ENCODE results near the gene USP5. TPM values are rescaled to one million over a fixed set of nuclear protein-coding genes. Genes with fewer than 3 reads are reported as not detected.
"Not testable (repeated sequence)": the region's sequence is repeated elsewhere in the genome, so short reads cannot be mapped to it uniquely, and the experiment has no call there.

The USP5 gene
- total and polyA plus RNA-seq, 12 donors: 30.6 to 162 (median 113) TPM

GRCh38 chr12:6888360-6888759 lies 36.4 kb downstream of the USP5 start:
- no peak overlapping the region for H3K27ac ChIP-seq
- WGBS, 4 donors: 83 to 93% (median 91%) methylated on average over 2 of the region's 2 CpGs
- H3K27me3 ChIP-seq: no peaks in the 10 kb centered on the region
- no peak for DNase-seq
- peaks cover 0 to 5% of the 10 kb centered on the region in 2 donors for H3K36me3 ChIP-seq (replicated peaks in 1 of 2)
- TF ChIP-seq CTCF (IDR thresholded peaks at IDR 0.05) (no peak), POLR2A (IDR thresholded peaks at IDR 0.05) (no peak)
- no peaks in the 10 kb centered on the region for H3K9me3 ChIP-seq (replicated peaks in 1 of 3)
- intact Hi-C loops (cut with DNase I): no loop called here
- no peak overlapping the region for H3K4me3 ChIP-seq
- peaks cover 5 to 16% of the 10 kb centered on the region in 2 donors for H3K4me1 ChIP-seq (replicated peaks in 1 of 2)

- DNase-seq: peak in 1 of 7 donors; percentile 3
- H3K36me3 ChIP-seq (replicated peaks in 1 of 2); intact Hi-C loops (cut with DNase I); H3K4me3 ChIP-seq; H3K9me3 ChIP-seq (replicated peaks in 1 of 3); H3K27me3 ChIP-seq; H3K27ac ChIP-seq: not testable (repeated sequence)
- WGBS, 4 donors: 85 to 92% (median 87%) methylated on average over 7 of the region's 7 CpGs
- H3K4me1 ChIP-seq (replicated peaks in 1 of 2): peaks cover 5 to 16% of the 10 kb centered on the region in 2 donors
These were observed 36.8 kb downstream of the USP5 start for GRCh38 chr12:6888794-6889193.

GRCh38 chr12:6889775-6890573 lies 38.0 kb downstream of the USP5 start:
- H3K4me3 ChIP-seq; H3K36me3 ChIP-seq (replicated peaks in 1 of 2); H3K9me3 ChIP-seq (replicated peaks in 1 of 3); H3K27me3 ChIP-seq; intact Hi-C loops (cut with DNase I): not testable (repeated sequence)
- Histone ChIP-seq H3K27ac (peak overlapping the region in 4 of 5 donors; percentile 61 to 94 (median 81)), H3K4me1 (replicated peaks in 1 of 2) (peaks cover 5 to 16% of the 10 kb centered on the region in 2 donors)
- WGBS, 4 donors: 90 to 94% (median 94%) methylated on average over 21 of the region's 21 CpGs
- peak in 1 of 7 donors; percentile 16 for DNase-seq

GRCh38 chr12:6890789-6891645 lies 39.1 kb downstream of the USP5 start:
- Histone ChIP-seq H3K36me3 (replicated peaks in 1 of 2) (no peaks in the 10 kb centered on the region), H3K27me3 (no peaks in the 10 kb centered on the region), H3K4me3 (peak overlapping the region in 3 of 4 donors; percentile 22 to 56 (median 44)), H3K9me3 (replicated peaks in 1 of 3) (no peaks in the 10 kb centered on the region), H3K27ac (peak overlapping the region; percentile 78 to 94 (median 86)), H3K4me1 (replicated peaks in 1 of 2) (peaks cover 5 to 16% of the 10 kb centered on the region in 2 donors)
- TF ChIP-seq POLR2A (IDR thresholded peaks at IDR 0.05): peak; percentile 20 to 82
- peak; percentile 58 to 93 (median 82) for TF ChIP-seq CTCF (IDR thresholded peaks at IDR 0.05)
- WGBS, 4 donors: 1 to 6% (median 2%) methylated on average over 24 to 68 of the region's 68 CpGs
- intact Hi-C loops (cut with DNase I): no loop called here
- peak; percentile 97 to 99 (median 98) for DNase-seq

GRCh38 chr12:6891646-6892001 lies 39.7 kb downstream of the USP5 start:
- H3K4me1 ChIP-seq (replicated peaks in 1 of 2): peaks cover 5 to 16% of the 10 kb centered on the region in 2 donors
- H3K27me3 ChIP-seq: no peaks in the 10 kb centered on the region
- peak in 1 of 7 donors; percentile 16 for DNase-seq
- peak overlapping the region in 3 of 4 donors; percentile 22 to 56 (median 37) for H3K4me3 ChIP-seq
- H3K27ac ChIP-seq: peak overlapping the region; percentile 78 to 94 (median 84)
- no peak for TF ChIP-seq CTCF (IDR thresholded peaks at IDR 0.05)
- no peak for TF ChIP-seq POLR2A (IDR thresholded peaks at IDR 0.05)
- no peaks in the 10 kb centered on the region for H3K36me3 ChIP-seq (replicated peaks in 1 of 2)
- intact Hi-C loops (cut with DNase I): no loop called here
- WGBS, 4 donors: 84 to 87% (median 85%) methylated on average over 5 of the region's 5 CpGs
- H3K9me3 ChIP-seq (replicated peaks in 1 of 3): no peaks in the 10 kb centered on the region

GRCh38 chr12:6892683-6893082 lies 40.7 kb downstream of the USP5 start:
- DNase-seq: peak in 1 of 7 donors; percentile 11
- H3K36me3 ChIP-seq (replicated peaks in 1 of 2); H3K27me3 ChIP-seq; H3K4me3 ChIP-seq; H3K9me3 ChIP-seq (replicated peaks in 1 of 3); H3K27ac ChIP-seq; intact Hi-C loops (cut with DNase I): not testable (repeated sequence)
- WGBS, 4 donors: 82 to 93% (median 87%) methylated on average over 3 of the region's 3 CpGs
- peaks cover 5 to 16% of the 10 kb centered on the region in 2 donors for H3K4me1 ChIP-seq (replicated peaks in 1 of 2)
